CD4-positive, alpha-beta T cell treated with Interleukin-6 at 100 ng/mL for 8 hours (primary cell): ENCODE measurements around the gene SERTM1.

ENCODE experiments used
- DNase-seq: peaks from one replicate; pipeline ENCODE4 v3.0.0-alpha.2; 2020; ENCODE audit warnings: mixed read lengths, low spot score

The SERTM1 gene

DNA sequence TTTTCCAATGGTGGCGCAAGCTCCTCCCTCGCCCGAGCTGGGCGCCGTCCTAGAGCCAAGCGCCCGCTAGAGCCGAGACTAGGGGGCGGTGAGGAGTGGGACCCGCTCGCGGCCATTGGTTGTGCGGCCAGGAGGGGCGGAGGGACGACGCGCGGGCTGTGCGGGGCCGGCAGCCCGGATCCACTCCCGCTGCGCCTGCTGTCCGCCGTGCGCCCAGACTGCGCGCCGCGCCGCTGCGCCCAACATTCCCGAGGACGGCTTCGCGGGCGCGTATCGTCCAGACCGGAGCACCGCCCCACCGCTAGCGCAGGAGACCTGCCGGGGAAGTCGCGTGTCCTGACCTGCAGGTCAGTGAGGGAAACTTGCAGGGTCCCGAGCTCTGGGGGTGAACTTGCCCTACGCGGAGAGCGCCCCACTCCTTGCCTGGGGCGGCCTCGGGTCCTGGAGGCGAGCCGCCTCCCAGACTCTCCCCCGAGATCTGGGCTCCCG, at the start of gene SERTM1:
TSS of gene SERTM1 (plus strand) at position 183 of the 489 bp plus-strand sequence. CDS start 21,059 bp downstream, outside the sequence.
- no peak for DNase-seq

DNA sequence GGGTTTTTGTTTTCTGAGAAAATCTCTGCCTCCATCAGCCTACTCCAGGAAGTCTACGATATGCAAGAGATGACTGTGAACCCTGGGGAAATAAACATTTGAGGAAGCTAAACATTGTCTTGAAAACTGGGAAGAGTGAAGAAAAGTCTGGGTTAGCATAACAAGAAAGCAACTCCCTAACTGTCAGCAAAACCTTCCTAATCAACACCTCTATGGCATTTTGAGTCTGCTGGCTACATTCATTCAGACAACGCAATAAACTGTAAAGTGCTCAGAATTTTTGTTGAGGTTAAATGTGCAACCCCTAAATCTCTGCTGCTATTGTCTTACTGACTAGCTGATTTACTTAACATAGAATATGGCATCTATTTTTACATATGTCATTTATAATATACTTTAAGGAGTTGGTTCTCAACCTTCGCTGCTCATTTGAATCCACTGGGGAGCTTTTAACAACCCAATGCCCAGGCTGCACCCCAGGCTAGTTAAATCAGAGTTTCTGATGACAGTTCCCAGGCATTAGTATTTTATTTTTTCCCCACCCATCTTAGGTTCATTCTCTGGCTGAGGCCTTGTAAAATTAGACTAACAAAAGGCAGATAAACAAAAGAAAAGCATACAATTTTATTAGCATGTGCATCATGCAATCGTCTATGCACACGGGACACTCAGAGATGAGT, 45.3 kb upstream of the SERTM1 start:
- DNase-seq: no peak

DNA sequence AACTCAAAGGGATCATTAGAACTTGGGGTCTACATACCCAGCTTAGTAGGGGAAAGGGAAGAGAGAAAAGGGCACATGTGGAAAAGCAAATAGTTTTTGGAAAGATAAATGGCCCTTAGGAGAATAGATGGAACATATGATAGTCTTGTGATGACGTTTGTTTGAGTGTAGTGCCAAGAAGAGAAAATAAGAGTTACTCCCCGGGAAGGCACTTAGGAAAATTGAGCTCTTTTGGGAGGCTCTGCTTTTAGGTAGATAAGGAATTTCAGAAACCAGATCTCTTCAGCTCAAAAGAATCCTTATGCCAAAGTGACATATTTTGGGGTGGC, 44.8 kb upstream of the SERTM1 start:
- DNase-seq: no peak

DNA sequence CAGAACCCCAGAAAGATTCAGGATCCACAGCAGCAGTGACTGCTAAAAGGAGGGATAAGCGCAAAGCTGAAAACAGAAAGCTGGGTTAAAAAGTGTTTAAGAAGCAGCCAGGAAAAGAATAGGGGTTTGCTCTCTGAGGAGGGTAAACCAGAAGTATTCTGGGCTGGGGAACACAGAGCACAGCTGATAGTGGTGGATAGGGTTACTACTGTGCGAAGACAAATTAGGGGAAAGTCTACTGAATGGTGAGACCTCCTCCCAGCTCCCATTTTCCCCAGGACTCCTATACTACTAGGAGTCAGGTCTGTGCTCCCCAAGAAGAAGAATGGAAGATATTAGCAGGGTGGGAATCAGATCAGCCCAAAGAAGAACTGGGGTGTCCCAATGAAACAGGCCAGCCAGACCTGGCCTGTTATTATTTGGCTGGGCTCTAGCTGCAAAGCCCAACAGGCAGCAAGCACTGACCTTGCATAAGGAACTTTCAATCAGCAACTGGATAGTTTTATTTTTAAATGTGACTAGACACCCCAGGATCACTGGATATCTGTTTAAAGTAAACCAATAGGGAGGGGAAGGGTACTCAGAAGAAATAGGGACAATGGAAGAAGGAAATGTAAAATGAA, 43.5 kb upstream of the SERTM1 start:
- no peak for DNase-seq

DNA sequence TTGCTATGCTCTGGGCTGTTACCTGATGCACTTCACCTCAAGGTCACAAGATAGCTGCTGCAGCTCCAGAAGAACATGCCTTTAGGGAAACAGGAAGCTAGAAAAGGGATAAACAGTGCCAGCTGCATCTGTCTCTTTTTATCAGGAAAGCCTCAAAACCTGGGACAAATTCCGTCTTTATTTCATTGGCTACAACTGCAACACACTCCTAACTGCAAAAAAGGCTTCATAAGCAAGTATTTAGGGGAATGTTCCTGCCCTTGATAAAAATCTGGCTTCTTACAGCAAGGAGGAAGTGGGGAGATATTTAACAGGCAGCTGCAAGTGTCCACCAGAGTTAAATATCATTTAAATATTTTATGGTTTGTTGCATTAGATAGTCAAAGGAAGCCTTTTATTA, 34.2 kb upstream of the SERTM1 start:
- DNase-seq: no peak

DNA sequence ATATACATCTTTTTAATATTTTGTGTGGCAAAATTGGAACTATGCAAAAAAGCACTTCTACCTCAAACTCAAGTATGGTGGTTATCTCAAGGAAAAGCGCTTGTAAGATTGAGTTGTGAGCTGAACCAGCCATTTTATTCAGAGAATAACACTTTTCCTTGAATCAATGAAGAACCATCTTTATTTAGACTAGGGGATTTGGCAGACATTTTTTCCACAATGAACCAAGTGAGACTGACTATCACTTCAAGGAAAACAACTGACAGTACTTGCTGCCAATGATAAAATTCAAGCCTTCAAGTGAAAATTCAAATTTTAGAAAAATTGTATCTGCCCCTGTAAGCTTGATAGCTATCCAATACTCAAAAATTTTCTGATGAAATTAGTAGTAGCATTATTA, 23.2 kb upstream of the SERTM1 start:
- DNase-seq: no peak

DNA sequence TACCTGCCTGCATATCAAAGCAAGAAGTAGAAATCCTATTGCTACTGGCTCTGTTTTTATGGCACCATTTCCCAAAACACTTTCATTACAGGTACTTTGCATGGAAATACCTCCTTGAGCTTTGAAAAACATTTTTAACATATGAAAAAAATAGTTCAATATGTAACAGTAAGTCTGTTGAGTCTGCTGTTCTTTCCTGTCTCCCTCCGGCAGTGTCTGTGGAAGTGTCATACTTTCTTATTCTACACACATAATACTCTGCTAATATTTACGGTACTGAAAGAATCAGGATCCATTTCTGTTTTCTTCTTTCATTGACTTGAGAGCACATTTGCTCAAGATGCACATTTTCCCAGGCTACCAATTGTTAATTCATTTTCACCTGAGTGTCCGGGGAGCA, 8.2 kb upstream of the SERTM1 start:
- no peak for DNase-seq

DNA sequence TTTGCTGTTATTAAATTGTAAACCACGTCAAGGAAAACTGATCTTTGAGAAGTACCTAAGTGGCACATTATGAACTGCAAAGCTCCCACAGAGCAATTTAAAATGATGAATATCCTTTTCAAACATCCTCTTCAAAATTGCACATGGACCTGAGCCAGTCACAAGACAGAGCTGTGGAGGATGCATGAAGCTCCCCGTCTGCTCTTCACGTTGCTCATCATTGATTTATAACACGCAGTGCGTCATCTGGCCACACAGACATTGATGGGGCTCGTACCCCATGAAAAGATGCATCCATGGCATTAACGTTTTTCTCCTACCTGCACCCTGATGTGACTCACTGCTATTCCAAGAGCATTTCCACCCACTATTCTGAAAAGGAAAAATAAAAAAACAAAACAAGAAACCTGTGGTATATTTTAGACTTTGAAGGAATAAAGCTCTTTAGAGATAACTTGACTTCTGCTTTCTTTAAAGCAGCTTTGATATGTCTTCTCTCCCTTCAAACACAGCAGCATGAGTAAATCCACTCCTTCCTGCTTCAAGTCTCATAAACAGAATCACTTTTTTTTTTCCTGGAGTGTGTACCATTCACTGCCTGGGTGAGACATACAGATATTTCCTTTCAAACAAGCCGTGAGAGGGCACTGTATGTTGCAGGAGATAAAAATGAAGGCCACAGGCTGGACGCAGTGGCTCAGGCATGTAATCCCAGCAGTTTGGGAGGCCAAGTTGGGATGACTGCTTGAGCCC, 7.2 kb upstream of the SERTM1 start:
- no peak for DNase-seq

DNA sequence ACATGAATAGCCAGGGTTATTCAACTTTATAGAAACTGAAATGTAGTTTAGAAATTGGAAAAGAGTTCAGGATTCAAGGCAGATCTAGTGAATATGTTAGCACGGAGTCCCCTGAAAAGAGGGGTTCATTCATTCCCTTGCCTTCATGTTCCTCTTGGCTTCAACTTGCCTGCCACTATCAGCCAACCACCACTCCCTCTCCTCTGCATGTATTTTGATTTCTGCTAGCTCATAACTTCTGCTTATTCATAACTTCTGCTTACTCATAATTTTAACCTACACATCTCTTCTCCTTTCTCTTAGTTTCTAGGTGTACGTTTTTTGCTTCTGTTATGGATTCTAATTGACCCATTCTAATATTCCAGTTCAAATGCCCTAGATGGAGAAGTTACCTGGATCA, 5.5 kb upstream of the SERTM1 start:
- no peak for DNase-seq

DNA sequence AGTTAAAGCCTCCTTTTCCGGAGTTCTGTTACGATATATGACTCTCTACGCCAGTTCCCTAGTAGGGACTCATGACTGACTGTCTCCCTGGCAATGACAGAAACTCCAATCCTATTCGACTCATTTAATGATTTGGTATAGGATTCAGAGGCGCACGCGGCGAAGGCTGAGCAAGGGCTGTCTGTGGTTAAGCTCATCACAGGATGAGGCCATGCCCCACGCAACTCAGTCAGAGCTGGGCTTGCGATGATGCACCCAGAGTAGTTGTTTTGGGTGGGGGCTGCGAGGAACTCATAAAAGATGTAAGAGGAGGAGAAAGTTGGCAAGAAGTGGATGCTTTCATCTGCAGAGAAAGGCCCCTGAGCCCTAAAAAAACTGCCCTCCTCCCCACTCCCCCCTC, 468 bp upstream of the SERTM1 start:
- DNase-seq: no peak

DNA sequence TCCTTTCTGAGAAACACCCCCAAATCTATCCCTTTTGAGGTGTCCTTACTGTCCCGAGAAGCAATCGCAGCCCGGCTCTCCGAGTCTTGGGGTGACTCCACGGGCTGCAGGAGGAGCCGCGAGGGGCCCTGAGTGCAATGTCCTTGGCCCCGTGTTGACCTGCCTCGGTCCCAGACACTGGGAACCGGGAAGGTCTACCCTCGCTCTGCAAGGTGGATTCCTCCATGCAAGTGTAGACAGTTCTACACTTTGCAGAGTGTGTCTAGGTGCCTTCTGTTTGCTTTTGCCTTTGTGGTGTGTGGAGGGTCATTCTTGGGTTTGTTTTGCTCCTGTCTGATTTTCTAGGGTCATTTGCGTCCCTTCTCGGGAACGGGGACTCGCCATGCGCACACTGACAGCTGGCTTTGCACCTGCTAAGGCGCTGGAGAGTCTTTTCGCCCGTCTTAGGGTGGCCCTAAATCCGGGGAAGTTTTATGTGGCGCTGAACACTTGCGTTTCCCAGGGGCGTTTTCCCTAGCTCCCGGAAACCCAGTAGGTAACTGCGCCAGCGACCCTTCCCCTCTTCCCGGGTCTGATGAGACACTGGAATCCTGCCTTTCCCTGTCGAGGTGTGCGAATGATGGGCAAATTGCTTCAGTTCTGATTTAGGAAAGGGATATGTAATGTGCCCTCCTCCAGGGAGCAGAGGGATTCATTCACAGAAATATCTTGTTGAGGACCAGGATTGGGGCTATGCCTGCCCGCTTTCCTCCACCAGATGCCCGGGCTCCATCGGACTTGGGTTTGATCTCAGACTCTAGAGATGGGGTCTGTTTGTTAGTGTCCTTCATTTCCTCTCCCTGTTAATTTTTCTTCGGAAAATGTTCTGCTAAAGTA, 755 bp downstream of the SERTM1 start:
- no peak for DNase-seq

DNA sequence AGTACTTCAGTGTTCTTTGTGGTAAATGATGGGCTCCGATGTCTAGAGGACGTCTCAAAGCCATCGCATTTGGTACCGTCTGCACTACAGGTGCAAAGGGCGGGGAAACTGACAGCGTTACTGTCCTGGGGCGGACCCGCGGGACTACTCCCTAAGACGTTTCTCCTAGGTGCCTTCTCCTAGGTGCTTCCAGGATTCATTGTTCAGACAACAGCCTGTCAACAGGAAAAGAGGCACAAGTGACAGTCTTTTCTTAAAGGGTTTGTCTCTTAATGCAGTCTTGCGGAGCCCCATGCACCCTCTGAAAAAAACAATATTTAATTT, 1.4 kb downstream of the SERTM1 start:
- no peak for DNase-seq

DNA sequence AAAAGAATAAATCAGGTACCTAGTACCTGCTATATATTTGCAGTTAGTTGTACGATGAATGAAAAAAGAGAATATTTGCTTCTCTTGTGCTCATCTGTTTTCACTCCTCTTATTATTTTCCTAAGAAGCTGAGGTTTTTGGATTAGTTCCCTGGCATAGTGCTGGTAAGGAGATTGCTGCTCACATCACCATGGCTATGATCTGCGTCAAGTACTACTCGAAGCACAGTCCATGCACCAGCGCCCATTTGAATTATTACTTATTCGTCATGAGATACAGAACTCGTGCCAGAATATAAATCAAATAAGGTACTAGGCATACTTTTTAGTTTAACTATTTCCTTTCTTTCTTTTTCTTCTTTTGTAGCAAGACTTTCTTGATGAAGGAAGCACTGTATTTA, 7.1 kb downstream of the SERTM1 start:
- DNase-seq: no peak

DNA sequence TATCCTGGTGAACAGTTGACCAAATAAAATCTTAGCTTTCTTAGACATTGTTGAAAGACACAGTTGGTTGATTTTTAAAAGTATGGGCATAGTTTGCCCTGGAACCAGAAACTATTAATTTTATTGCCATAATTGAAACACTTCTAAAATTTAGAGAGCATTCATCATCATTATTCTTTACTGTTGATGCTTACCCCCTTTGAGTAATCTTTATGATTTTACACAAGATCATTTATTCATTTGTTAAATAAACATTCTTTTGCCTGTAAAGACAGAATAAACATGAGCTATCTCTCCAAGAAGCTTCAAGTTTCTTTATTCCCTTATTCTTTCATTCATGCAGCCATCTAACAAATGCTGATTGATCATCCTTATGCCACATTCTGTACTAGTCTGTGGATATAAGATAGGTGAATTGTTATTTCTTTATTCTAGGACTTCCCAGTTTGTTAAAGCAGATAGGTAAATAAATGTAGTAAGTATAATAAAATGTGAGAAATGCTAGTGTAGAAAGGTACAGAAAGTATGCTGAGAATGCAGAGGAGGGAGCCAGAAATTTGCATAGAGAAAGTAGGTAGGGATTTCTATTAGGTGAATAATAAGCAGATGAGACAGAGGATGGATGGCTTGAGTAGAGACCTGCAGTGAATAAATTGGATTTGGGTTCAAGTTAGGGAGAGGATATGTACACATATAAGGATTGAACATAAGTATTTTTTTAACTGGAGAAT, 8.2 kb downstream of the SERTM1 start:
- DNase-seq: no peak

DNA sequence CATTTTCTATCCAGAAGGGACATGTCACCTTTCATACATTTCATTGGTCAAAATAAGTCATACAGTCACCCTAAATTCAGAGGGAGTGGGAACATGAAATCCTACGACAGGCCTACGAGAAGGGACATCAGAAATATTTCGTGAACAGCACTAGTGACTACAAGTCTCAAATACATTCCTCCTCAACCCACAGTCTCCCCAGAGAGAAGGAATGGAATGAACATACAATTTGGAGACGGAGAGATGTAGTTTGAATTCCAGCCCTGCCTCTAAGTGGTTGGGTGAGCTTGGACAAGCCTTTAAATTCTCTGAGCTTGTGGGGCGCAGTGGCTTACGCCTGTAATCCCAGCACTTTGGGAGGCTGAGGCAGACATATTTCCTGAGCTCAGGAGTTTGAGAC, 9.9 kb downstream of the SERTM1 start:
- no peak for DNase-seq

DNA sequence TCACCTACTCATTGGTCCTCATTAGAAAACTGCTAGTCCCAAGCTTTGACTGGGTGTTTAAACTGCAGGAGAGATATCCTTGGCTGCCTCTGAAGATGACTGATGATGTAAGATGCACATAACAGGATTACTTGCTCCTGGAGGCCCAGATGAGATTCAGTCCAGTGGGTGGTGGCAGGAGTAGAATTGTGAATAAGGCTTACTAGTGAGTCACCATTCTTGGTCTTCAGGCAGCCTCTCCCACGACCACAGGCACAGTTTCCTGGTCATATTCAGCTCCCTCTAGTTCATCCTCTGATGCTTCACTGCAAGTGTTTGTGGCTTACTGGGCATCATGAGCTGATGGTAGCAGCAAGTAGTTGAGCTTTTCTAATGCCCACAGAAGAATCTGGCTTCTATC, 12.1 kb downstream of the SERTM1 start:
- no peak for DNase-seq

DNA sequence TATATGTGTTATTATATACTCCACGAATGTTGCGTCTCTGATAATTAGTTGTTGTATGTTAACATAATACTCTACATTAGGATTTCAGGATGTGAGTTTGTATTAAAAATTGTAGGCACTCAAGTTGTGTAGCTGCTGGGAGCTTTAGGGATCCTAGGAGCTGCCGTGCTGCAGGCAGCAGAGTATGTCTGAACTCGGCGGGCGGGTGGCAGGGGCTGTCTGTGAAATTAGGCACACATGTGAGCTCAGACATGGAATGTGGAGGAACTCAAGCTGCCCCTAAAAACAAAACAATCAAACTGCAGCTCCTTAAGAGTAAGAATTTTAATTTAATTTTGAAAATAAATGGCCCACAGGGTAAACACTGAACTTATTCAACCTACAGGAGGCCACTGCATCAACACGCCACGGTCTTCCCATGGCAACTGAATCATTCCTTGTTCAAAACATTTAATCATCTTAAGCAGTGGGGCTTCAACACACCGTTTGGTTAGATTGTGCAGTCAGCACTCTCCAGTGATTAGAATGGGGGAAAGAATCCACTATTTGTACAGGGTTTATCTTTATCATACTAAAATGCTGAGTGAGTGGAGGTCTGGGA, 22.7 kb downstream of the SERTM1 start:
- no peak for DNase-seq

DNA sequence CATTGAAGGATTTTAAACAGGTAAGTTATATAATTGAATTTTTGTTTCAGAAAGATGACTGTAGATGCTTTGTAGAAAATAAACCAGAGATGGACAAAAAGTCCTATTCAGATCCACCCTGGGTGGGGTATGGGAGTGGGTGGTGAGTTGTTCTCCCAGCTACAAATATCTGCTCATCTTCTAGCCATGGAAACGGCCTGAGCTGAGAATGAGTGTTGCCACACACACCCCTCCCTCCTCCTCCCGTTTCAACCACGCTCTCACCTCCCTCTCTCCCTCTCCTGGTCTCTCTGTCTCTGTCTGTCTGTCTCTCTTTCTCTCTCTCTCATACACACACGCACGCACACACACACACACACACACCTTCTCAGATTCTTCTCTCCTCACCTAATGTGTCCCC, 26.4 kb downstream of the SERTM1 start:
- no peak for DNase-seq

DNA sequence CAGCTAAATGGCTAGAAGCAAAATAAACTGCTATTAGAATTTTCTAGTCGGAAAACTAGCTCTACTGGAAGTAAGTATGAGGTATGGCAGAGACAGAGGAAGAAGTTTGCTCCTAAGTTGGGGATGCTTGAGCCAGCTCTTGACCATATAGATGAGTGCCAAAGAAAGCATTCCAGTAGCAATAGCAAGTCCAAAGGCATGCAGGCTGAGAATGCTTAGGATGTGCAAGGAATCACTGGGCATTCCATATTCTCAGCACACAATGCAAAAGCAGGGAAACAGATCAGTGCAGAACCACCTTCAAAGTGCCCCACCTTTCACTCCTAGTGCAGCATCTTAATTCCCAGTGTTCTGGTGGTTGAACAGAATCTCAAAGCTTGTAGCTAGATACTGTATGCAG, 32.9 kb downstream of the SERTM1 start:
- DNase-seq: no peak

DNA sequence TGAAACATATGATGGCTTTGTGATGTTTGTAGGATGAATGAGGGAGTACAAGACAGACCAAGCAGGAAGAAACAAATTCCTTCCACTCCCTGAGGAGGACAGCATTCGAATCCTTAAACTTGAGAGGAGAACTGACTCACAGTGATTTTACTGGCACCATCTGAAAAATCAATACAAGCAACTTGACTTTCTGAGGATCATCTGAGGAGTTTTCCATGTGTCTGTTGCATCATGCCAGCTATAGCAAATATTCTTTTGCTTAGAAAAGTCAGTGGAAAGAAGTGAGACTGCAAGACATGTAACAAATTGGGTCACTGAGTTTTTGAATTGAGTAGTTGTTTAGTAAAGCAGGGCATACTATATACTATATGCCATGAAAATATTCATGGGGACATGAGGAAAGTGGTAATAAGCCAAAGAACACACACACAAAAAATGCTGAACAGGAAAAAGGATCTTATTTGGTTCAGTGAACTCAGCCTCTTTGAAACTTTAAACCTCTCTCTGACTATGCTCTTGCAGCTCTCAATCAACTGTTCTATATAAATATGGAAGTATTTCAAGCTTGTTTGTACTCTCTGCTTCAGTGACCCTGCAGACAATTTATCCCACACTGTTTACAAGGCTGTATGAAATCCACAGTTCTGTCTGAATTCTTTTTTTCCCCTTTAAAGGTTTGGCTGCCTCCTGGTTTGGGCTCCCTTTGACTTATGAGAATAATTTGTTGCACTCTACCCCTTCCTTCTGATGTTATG, 35.5 kb downstream of the SERTM1 start:
- no peak for DNase-seq

DNA sequence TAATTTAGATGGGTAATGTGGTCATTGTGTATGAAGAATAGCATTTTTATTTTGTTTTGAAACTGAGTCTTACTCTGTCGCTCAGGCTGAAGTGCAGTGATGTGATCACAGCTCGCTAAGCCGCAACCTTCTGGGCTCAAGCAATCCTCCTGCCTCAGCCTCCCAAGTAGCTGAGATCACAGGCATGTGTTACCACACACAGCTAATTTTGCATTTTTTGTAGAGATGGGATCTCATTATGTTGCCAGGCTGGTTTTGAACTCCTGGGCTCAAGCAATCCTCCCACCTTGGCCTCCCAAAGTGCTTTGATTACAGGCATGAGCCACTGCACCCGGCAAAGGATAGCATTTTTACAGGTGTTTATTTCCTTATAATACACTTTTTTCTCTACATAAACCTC, 36.6 kb downstream of the SERTM1 start:
- no peak for DNase-seq
